Gastroesophageal sphincter (tissue), 3 donors: ENCODE measurements around the gene ACVR1B.

Experiments
- POLR2AphosphoS5 ChIP-seq: sonication (generic); formaldehyde crosslinking; IDR thresholded peaks from one replicate; pipeline ENCODE4 v1.6.1; 2017; ENCODE audit warnings: antibody characterized with exemption
- TF ChIP-seq, protein P1 (sequence below), 4 experiments: fragments of 200-600 bp in 2 of 4; fragments of 450-650 bp in 2 of 4; sonication (generic) in 1 of 4; IDR thresholded peaks; one replicate each; pipeline ENCODE4 v1.5.1; 2017 to 2019; ENCODE audit warnings: antibody characterized with exemption in 4 of 4, mild to moderate bottlenecking in 2 of 4, moderate library complexity in 2 of 4

DNA sequence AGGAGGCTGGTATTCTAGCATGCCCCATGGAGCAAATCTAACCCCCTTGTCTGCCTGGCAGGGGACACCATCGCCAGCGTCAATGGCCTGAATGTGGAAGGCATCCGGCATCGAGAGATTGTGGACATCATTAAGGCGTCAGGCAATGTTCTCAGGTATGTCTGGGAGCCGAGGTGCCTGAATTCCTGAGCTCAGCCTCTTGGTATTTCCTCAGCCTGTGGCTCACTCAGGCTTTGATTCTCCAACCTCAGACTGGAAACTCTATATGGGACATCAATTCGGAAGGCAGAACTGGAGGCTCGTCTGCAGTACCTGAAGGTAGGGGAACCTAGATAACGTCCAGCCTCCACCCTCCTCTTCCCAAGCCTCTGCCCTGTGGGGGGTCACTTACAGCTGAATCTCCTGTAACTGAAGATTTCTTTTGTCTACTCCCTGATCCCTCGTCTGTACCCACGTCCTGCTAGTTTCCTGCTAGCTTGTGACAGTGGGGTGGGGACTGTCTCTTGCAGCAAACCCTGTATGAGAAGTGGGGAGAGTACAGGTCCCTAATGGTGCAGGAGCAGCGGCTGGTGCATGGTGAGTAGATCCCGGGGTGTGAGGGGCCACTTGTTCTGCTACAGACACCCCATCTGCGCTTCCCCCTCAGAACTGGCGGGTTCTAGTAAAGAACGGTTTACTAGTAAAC, 62.3 kb downstream of the ACVR1B start:
- TF ChIP-seq, protein P1, sequence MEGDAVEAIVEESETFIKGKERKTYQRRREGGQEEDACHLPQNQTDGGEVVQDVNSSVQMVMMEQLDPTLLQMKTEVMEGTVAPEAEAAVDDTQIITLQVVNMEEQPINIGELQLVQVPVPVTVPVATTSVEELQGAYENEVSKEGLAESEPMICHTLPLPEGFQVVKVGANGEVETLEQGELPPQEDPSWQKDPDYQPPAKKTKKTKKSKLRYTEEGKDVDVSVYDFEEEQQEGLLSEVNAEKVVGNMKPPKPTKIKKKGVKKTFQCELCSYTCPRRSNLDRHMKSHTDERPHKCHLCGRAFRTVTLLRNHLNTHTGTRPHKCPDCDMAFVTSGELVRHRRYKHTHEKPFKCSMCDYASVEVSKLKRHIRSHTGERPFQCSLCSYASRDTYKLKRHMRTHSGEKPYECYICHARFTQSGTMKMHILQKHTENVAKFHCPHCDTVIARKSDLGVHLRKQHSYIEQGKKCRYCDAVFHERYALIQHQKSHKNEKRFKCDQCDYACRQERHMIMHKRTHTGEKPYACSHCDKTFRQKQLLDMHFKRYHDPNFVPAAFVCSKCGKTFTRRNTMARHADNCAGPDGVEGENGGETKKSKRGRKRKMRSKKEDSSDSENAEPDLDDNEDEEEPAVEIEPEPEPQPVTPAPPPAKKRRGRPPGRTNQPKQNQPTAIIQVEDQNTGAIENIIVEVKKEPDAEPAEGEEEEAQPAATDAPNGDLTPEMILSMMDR (IDR thresholded peaks at IDR 0.05), result no peak
- TF ChIP-seq POLR2AphosphoS5, result no peak
